Liver (tissue), 3 donors: ENCODE measurements around the gene TMEM187.

Source experiments
- ATF3 ChIP-seq: IDR thresholded peaks from 2 replicates; pipeline ENCODE4 v1.6.1; 2016; ENCODE audit warnings: antibody characterized with exemption
- CTCF ChIP-seq: fragments of 150-350 bp; IDR thresholded peaks from 2 replicates; pipeline ENCODE4 v1.5.1; 2017; ENCODE audit warnings: improper control_type of control experiment, low read depth, low read length; ENCODE audit not compliant: missing input control
- EGR1 ChIP-seq, 2 donors: IDR thresholded peaks; 2 replicates each; pipeline ENCODE4 v1.6.1; 2016 to 2018; ENCODE audit warnings: antibody characterized with exemption in 2 of 2, low read depth in 2 of 2
- FOXA1 ChIP-seq: IDR thresholded peaks from 2 replicates; pipeline ENCODE4 v1.6.1; 2016; ENCODE audit warnings: antibody characterized with exemption
- GABPA ChIP-seq, 2 donors: IDR thresholded peaks in 1 of 2; conservative IDR thresholded peaks in 1 of 2; 2 replicates each; pipeline ENCODE4 v1.6.1; 2016; ENCODE audit warnings: antibody characterized with exemption in 2 of 2, mild to moderate bottlenecking in 1 of 2, moderate library complexity in 1 of 2
- JUND ChIP-seq, 2 donors: IDR thresholded peaks; 2 replicates each; pipeline ENCODE4 v1.6.1; 2016; ENCODE audit warnings: antibody characterized with exemption in 2 of 2
- MAX ChIP-seq: IDR thresholded peaks from 2 replicates; pipeline ENCODE4 v1.6.1; 2016; ENCODE audit warnings: antibody characterized with exemption
- REST ChIP-seq: IDR thresholded peaks from 2 replicates; pipeline ENCODE4 v1.6.1; 2016; ENCODE audit warnings: antibody characterized with exemption, mild to moderate bottlenecking
- SP1 ChIP-seq: IDR thresholded peaks from 2 replicates; pipeline ENCODE4 v1.6.1; 2018; ENCODE audit warnings: antibody characterized with exemption, mild to moderate bottlenecking
- donor health status: healthy.
- donor health status: healthy.

- no peak for TF ChIP-seq CTCF
- TF ChIP-seq MAX: no peak
- no peak for TF ChIP-seq ATF3
- TF ChIP-seq JUND (IDR thresholded peaks at IDR 0.05): no peak
- TF ChIP-seq SP1: no peak
- TF ChIP-seq EGR1 (IDR thresholded peaks at IDR 0.05; ENCODE audit: low read depth in 2 of 2): no peak
- no peak for TF ChIP-seq REST
- TF ChIP-seq GABPA (IDR thresholded peaks at IDR 0.05 in 1 of 2, conservative IDR thresholded peaks at IDR 0.05 in 1 of 2): no peak
- TF ChIP-seq FOXA1: no peak
Observed at GRCh38 chrX:153929576-153929975, 43.0 kb upstream of the TMEM187 start.
